T1000 (cell line): ENCODE measurements around the gene LMX1A.

Experiments used
- DNase-seq: peaks from one replicate; lab custom pipeline; 2025; ENCODE audit warnings: mixed read lengths; lab: John Stamatoyannopoulos, UW

LMX1A gene

DNA sequence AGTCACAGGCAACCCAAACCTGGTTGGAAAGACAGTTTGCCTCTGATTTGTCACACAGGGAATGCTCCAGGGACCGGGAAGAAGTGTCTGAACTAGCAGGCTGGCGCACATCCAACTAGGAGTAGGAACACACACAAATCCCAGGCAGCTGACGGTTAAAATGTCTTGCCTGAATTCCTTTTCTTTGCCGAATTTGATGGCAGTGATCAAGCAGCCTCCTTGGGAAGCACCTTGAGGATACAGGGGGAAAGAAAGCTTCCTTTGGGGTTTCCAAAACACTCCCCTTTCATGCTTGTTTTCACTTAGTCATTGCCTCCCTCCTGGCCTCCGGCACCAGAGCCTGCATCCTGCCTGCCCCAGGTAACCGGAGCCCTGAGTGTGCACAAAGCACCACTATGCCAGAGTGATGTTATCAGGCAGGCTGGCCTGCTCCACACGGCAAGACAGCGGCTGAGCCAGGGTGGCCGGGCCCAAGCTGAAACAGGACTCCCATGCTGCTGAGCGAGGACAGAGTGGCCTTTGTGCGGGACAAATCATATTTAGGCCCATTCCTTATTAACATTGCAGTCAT, 193.8 kb downstream of the LMX1A start:
- DNase-seq, result no peak

GRCh38 chr1:165161130-165161529, 195.4 kb downstream of the LMX1A start:
- no peak for DNase-seq

- no peak for DNase-seq
These were observed 203.3 kb downstream of the LMX1A start for GRCh38 chr1:165153182-165153581.

DNA sequence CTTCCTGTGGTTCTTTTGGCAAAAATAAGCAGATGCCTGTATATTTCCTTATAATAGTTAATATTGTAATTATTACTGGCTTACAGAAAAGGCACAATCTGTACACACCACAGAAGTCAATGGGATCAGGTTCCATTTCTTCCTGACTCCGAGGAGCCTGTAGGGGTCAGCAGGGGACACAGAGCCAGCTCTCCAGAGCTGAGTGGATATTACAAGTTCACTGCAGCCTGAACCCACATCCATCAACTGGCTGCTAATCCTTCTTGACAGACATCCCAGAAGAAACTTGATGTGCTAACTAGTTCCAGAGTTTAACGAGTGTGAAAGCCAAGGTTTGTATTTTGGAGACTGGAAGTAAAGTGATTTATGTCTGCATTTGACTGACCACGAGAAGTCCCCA, 203.8 kb downstream of the LMX1A start:
- DNase-seq, result no peak

GRCh38 chr1:165152109-165152508, 204.4 kb downstream of the LMX1A start:
- DNase-seq, result no peak
